Psoas muscle (tissue), 8 donors: ENCODE data around the gene ADPRH. TPM values are rescaled to one million over a fixed set of nuclear protein-coding genes. Genes with fewer than 3 reads are reported as not detected.

Source experiments
- ATAC-seq, 4 donors: fragments of 200-7000 bp; cut with Tn5 transposase; one replicate each; pipeline ENCODE4 v1.9.1; 2020; ENCODE audit warnings: moderate library complexity in 3 of 4, mild to moderate bottlenecking in 2 of 4
- DNase-seq, 2 donors: peaks; one replicate each; pipeline ENCODE4 v3.0.0-alpha.2; 2020
- H3K27ac ChIP-seq: fragments of 200-600 bp; one replicate; pipeline ENCODE4 v1.8.0; 2022
- H3K27me3 ChIP-seq, 3 donors: fragments of 200-600 bp in 1 of 3; one replicate each; pipeline versions ENCODE4 v1.6.1 to v1.8.0; 2013 to 2022; ENCODE audit warnings: low read length in 2 of 3, mild to moderate bottlenecking in 2 of 3, moderate library complexity in 1 of 3; ENCODE audit not compliant: insufficient read depth in 3 of 3
- H3K36me3 ChIP-seq, 2 donors: fragments of 200-600 bp in 1 of 2; one replicate each; pipeline versions ENCODE4 v1.6.1 to v1.8.0; 2013 to 2022; ENCODE audit warnings: low read depth in 1 of 2, mild to moderate bottlenecking in 1 of 2, moderate library complexity in 1 of 2; ENCODE audit not compliant: insufficient read depth in 1 of 2
- H3K4me1 ChIP-seq: fragments of 200-600 bp; one replicate; pipeline ENCODE4 v1.8.0; 2022
- H3K4me3 ChIP-seq: fragments of 200-600 bp; one replicate; pipeline ENCODE4 v1.8.0; 2022; ENCODE audit warnings: mild to moderate bottlenecking
- H3K9me3 ChIP-seq: fragments of 200-600 bp; one replicate; pipeline ENCODE4 v1.8.0; 2022
- CTCF ChIP-seq: fragments of 200-600 bp; IDR thresholded peaks from one replicate; pipeline ENCODE4 v1.8.0; 2022; ENCODE audit warnings: antibody characterized with exemption
- WGBS, 3 donors: extraction: QIAGEN DNeasy Blood & Tissue Kit; methylation state at CpG; one replicate each; pipeline versions ENCODE4 v1.1.6 to v1.1.7; 2013; 5-methylcytosine and 5-hydroxymethylcytosine counted together
- intact Hi-C, 2 donors: fragments of 100-400 bp; cut with DNase I; formaldehyde crosslinking; loops; one replicate each; pipeline versions ENCODE4 v1.11.0 to v1.14.2; 2022
- polyA plus RNA-seq, 3 donors: library from polyadenylated mRNA; stranded (reverse); fragments of 200-250 nt; gene quantifications; one replicate each; pipeline ENCODE4 v1.2.3, GENCODE V29; 2013
- total RNA-seq, 4 donors: library from RNA; stranded (reverse); fragmentation: NEBNext Ultra II Directional in 2 of 4; extraction: Animal tissue kit (Norgen Biotek cat#: 25700) in 2 of 4; gene quantifications; one replicate each; pipeline versions ENCODE4 v1.2.1 to v1.2.4, GENCODE V29; 2021 to 2023
- donor health status: healthy with polysubstance abuse.
- donor health status: DM: no; HTN: no; CAD: no; lungs with moderate emphysema.
- donor health status: Bipolar disorder and iron deficiency.
- donor health status: healthy.
- donor health status: DM: yes; HTN: yes; CAD: no.
- donor health status: DM: no; HTN: no; CAD: no.
- donor health status: DM: no; HTN: no; CAD: no.
- donor health status: DM: yes; HTN: yes; CAD: no.

The ADPRH gene
- total and polyA plus RNA-seq, 7 donors: 5.2 to 16.9 (median 14.7) TPM

- ATAC-seq: no peak
- no peak overlapping the region for H3K27ac ChIP-seq
- intact Hi-C loops: no loop called here
- no peaks in the 10 kb centered on the region for H3K36me3 ChIP-seq
- no peak for DNase-seq
- no peaks in the 10 kb centered on the region for H3K27me3 ChIP-seq
- no peaks in the 10 kb centered on the region for H3K9me3 ChIP-seq
- no peak overlapping the region for H3K4me3 ChIP-seq
- H3K4me1 ChIP-seq: no peaks in the 10 kb centered on the region
- WGBS, 3 donors: 67 to 92% (median 76%) methylated on average over 1 of the region's 1 CpG
- no peak for TF ChIP-seq CTCF
Observed at GRCh38 chr3:119534296-119534695, 45.0 kb upstream of the ADPRH start.

GRCh38 chr3:119536757-119537156 lies 42.5 kb upstream of the ADPRH start:
- no peak overlapping the region for H3K27ac ChIP-seq
- no peaks in the 10 kb centered on the region for H3K36me3 ChIP-seq
- ATAC-seq (no peak), DNase-seq (no peak)
- TF ChIP-seq CTCF: no peak
- no peaks in the 10 kb centered on the region for H3K4me1 ChIP-seq
- H3K9me3 ChIP-seq: no peaks in the 10 kb centered on the region
- intact Hi-C loops: no loop called here
- H3K4me3 ChIP-seq: no peak overlapping the region
- H3K27me3 ChIP-seq: no peaks in the 10 kb centered on the region
- 94 to 96% (median 94%) methylated on average over 4 of the region's 4 CpGs for WGBS, 3 donors

- Histone ChIP-seq H3K9me3 (no peaks in the 10 kb centered on the region), H3K4me1 (no peaks in the 10 kb centered on the region), H3K36me3 (no peaks in the 10 kb centered on the region), H3K4me3 (no peak overlapping the region), H3K27me3 (no peaks in the 10 kb centered on the region), H3K27ac (no peak overlapping the region)
- 75 to 89% (median 85%) methylated on average over 1 of the region's 1 CpG for WGBS, 3 donors
- ATAC-seq (no peak), DNase-seq (no peak)
- intact Hi-C loops: no loop called here
- TF ChIP-seq CTCF: no peak
Observed at GRCh38 chr3:119538772-119539171, 40.5 kb upstream of the ADPRH start.

- H3K4me3 ChIP-seq: no peak overlapping the region
- no peaks in the 10 kb centered on the region for H3K27me3 ChIP-seq
- 78 to 88% (median 81%) methylated on average over 3 of the region's 3 CpGs for WGBS, 3 donors
- no peaks in the 10 kb centered on the region for H3K9me3 ChIP-seq
- intact Hi-C loops: no loop called here
- DNase-seq (no peak), ATAC-seq (no peak)
- H3K4me1 ChIP-seq: no peaks in the 10 kb centered on the region
- H3K36me3 ChIP-seq: no peaks in the 10 kb centered on the region
- no peak overlapping the region for H3K27ac ChIP-seq
- no peak for TF ChIP-seq CTCF
Observed at GRCh38 chr3:119541547-119541946, 37.7 kb upstream of the ADPRH start.

- Histone ChIP-seq H3K4me1 (no peaks in the 10 kb centered on the region), H3K4me3 (no peak overlapping the region), H3K27ac (no peak overlapping the region), H3K9me3 (no peaks in the 10 kb centered on the region), H3K27me3 (no peaks in the 10 kb centered on the region), H3K36me3 (no peaks in the 10 kb centered on the region)
- ATAC-seq: no peak
- DNase-seq: no peak
- 80 to 83% (median 81%) methylated on average over 2 of the region's 2 CpGs for WGBS, 3 donors
- intact Hi-C loops: no loop called here
- TF ChIP-seq CTCF: no peak
Observed at GRCh38 chr3:119542168-119542767, 37.0 kb upstream of the ADPRH start.
